OCI-LY3 (cell line): Measurements from ENCODE around the gene UQCRFS1.

Source experiments
- CTCF ChIP-seq: fragments of 200-600, 300-600 bp; sonication (generic); IDR thresholded peaks from 2 replicates; pipeline ENCODE4 v1.5.1; 2014; ENCODE audit warnings: antibody characterized with exemption, low read length, low read depth
- EZH2phosphoT487 ChIP-seq: fragments of 200-600 bp; shearing (Covaris generic); IDR thresholded peaks from 2 replicates; pipeline ENCODE4 v1.6.1; 2018; ENCODE audit warnings: antibody characterized with exemption, mixed run types, low read depth

GRCh38 chr19:29232315-29232852, 19.4 kb upstream of the UQCRFS1 start:
- TF ChIP-seq CTCF (no peak), EZH2phosphoT487 (no peak)
